HPDE6-E6E7 (cell line): ENCODE results near the gene ZNF766.
A peak's percentile ranks its signal among the peaks of the same experiment; 100 is the strongest.
"Not testable (repeated sequence)": the region's sequence is repeated elsewhere in the genome, so short reads cannot be mapped to it uniquely, and the experiment has no call there.

ENCODE experiments used
- DNase-seq: peaks from one replicate; pipeline ENCODE4 v3.0.0; 2011; ENCODE audit warnings: missing footprints; ENCODE audit errors: extremely low spot score

ZNF766 gene

GRCh38 chr19:52269338-52270261, at the start of gene ZNF766:
ZNF766 (plus strand) TSS chr19:52269587; CDS start chr19:52269614, 27 bp downstream.
- peak; percentile 84 for DNase-seq

GRCh38 chr19:52219611-52220010, 49.8 kb upstream of the ZNF766 start:
- no peak for DNase-seq

DNA sequence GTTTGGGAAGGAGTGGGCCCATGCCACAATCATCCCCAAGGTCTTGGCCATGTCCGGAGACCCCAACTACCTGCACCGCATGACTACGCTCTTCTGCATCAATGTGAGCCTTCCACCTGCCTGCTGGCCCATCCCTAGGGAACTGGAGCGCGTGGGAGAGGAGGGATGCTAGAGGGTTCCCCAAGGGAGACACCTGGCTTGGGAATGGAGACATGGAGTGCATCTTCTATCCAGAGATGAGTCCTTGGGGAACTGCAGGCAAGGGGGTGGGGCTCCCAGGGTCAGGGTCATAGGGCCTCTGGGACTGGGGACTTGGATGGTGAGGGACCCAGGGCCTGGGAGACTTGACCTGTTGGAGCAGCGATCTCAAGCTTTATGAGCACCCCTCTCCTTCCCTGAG, 48.4 kb upstream of the ZNF766 start:
- no peak for DNase-seq

DNA sequence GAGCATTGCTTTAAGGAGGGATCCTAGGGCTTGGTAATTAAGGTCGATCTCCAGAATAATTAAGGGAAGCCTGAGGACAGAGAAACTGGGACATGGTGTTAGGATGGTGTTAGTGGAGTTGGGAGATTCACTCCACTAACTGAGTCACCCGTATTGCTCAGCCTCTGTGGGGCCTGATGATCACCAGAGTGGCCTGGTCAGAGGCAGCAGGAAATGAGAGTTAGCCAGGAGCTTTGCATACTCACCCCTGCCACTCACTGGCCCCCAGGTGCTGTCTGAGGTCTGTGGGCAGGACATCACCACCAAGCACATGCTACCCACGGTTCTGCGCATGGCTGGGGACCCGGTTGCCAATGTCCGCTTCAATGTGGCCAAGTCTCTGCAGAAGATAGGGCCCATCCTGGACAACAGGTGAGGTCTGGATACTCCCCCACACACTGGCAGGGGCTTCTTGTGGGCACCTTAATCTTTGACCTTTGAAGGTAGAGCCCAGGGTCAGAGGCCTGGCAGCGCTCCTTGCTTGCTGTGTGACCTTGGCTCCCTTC, 47.5 kb upstream of the ZNF766 start:
- DNase-seq = no peak

DNA sequence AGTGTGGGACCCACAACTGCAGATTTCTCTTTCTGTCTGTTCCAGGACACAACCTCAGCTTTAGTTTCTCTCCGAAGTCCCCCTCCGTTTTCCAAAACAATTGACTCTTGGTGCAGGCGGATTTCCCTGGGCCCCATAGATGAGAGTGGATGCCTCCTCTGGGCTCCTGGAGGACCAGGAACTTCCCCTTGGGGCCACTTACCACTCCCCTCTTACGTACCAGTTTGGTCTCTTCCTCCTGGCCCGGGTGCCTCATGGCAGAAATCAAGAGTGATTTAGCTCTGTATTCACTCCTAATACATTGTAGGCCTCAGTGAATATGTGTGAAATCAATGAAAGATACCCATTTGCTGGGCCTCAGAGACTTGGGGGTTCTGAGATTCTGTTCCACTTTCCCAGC, 45.2 kb upstream of the ZNF766 start:
- no peak for DNase-seq

DNA sequence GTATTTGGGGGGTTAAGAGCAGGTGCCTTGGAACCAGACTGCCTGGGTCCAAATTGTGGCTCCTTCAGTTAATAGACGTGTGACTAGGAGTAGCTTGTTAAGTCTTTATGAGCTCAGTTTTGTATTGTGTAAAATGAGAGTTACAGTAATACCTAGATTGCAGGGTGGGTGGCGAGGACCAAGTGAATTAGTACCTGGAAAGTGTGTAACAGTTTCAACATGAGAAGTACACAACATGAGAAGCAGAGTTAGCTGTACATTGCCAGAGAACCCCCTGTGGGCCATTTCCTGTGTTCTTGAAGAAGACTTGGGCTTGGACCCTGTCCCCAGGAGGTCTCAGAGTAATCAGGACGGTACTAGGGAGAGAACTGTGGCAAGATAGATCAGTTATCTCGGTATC, 42.7 kb upstream of the ZNF766 start:
- no peak for DNase-seq

- no peak for DNase-seq
These were observed 42.0 kb upstream of the ZNF766 start for GRCh38 chr19:52227196-52227940.

DNA sequence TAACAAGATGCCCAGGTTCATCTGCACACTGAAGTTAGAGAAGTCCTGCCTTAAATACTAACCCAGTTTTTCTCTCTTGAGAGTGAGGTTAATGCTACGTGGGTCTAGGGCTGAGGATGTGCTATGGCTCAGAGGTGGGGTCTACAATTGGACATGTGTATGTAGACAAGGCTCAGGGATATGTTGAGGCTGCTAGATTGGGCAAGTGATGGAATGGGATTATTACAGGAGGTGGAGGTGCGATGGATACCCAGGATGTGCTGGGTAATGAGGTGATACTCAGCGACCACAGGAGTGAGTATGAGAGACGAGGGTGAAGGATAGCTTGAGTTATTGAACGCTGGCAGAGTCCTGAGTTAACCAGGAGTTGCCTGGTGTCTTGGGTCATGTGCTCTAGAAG, 41.4 kb upstream of the ZNF766 start:
- no peak for DNase-seq

DNA sequence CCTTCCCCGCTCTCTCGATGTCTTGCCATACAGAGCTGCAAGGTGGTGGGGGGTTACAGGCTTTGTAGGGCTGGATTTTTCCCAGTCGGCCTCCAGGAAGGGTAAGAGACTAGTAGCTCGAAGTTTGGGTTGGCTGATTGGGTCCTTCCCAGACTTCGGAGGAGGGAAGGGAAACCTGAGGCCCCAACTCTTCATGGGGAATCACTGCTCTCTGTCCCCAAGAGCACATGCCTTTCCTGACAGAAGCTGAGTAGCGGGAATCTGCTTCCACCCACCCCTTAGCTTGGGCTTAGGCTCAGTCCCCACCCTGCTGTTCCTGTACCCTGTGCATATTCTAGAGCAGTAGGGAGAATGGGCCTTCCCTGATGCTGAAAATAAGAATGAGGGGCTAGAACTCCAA, 39.9 kb upstream of the ZNF766 start:
- no peak for DNase-seq

GRCh38 chr19:52230685-52231084, 38.7 kb upstream of the ZNF766 start:
- DNase-seq = no peak

DNA sequence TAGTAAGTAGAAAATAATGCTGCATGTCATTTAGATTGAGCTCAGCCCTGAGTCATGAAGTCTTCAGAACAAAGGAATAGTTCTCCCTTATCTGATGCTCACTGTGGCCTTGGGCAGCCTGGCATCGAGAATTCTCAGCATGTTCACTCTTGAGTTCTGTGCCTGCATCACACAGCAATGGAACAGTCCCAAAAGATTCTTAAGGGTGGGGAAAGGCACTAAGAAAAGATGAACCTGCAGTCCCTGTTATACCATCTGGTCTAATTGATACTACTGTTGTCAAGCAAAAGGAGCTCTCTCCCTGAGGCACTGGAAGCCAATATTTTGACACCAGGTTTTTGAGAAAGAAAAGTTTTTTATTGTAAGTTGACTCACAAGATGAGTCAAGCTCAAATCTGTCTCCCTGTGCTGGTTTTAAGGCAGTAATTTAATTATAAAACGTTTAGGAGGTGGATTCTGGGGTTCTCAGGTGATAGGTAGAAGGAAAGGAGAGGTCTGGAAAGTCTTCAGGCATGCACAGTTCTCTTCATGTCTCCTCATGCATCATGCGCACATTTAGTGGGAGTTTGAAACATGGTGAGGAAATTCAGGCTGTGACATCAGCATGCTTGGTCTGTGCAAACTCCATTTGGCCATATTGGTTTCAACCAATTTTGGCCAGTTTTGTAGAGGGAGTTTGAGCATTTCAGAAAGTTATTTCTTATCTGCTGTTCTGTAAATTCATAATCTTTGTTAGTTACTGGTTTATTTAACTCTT, 38.1 kb upstream of the ZNF766 start:
- DNase-seq = peak; percentile 19

GRCh38 chr19:52234406-52234805, 35.0 kb upstream of the ZNF766 start:
- no peak for DNase-seq

DNA sequence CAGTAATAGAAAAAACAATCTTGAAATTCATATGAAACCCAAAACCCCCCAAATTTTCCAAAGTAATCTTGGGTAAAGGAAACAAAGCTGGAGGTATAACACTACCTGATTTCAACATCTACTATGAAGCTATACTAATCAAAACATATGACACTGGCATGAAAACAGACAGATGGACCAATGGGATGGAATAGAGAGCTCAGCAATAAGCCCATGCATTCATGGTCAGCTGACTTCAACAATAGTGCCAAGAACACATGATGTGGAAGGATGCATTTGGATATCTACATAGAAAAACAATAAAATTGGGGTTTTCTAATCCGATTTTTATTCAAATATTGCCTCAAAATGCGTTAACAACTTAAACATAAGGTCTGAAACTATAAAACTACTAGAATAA, 32.2 kb upstream of the ZNF766 start:
- no peak for DNase-seq

DNA sequence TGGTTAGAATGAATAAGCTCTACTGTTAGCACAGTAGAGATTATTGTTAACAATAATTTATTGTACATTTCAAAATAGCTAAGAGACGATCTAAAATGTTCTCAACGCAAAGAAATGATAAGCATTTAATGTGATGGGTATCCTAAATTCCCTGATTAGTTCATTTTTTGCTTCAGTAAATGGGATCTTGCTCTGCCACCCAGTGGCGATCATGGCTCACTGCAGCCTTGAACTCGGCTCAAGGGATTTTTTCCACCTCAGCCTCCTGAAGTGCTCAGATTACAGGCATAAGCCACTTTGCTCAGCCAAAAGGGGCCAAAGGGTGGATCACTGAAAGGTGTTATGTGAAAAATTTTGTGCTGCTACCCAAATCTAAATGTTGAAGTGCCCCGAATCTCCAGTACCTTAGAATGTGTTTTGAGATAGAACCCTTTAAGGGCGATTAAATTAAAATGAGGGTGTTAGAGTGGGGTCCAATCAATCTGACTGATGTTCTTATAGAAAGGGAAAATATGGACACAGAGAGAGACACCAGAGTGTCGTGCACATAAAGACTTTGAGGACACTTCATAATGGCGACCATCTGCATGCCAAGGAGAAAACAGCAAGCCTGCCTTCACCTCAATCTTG, 31.5 kb upstream of the ZNF766 start:
- no peak for DNase-seq

- DNase-seq = no peak
These were observed 25.4 kb upstream of the ZNF766 start for GRCh38 chr19:52244021-52244420.

GRCh38 chr19:52248241-52248640, 21.1 kb upstream of the ZNF766 start:
- peak; percentile 47 for DNase-seq

GRCh38 chr19:52258426-52258825, 11.0 kb upstream of the ZNF766 start:
- DNase-seq = no peak

GRCh38 chr19:52265556-52265955, 3.8 kb upstream of the ZNF766 start:
- DNase-seq = not testable (repeated sequence)

DNA sequence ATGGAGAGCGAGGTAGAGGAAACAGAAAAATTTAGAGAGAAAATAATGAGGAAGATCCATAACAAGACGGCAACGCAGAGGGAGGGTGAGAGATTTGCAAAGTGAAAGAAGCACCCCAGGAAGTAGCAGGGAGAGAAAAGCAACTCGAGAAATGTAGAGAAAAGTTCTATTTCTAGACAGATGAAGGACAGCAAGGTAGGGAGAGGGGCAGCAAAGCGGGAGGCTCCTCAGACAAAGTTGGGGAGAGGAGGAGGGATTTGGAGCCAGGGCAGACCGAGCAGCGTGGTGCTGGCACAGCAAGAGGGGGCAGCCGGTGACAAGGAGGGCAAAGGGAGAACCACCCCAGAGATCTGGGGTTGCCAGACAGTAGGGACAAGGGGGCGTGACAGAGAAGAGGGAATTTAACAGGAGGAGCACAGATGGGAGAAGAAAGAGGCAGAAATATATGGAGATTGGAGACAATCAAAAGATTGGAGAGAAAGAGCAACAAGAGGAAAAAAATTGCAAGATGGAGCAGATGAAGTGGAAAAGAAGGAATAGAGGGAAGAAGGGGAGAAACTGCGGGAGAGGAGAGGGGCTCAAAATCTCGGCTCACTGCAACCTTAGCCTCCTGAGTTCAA, 989 bp downstream of the ZNF766 start:
- DNase-seq = peak; percentile 10

- no peak for DNase-seq
These were observed 3.9 kb downstream of the ZNF766 start for GRCh38 chr19:52273301-52273700.

DNA sequence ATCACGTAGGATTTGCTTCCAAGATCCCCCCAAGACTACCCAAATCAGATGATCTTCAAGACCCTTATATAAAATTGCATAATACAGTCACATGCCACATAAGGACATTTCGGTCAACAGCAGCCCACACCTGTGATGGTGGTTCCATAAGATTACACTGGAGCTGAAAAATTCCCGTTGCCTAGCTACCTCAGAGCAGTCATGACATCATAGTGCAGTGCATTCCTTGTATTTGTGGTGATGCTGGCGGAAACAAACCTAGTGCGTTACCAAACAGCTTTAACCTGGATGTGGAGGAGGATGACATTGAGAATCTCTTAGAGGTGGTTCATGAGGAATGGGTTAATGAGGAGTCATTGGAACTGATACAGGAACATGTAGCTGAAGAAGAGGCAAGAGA, 4.8 kb downstream of the ZNF766 start:
- no peak for DNase-seq
